Fibroblast of skin of back (primary cell): ENCODE measurements around the gene ZMIZ1.
"Not testable (repeated sequence)": the region's sequence is repeated elsewhere in the genome, so short reads cannot be mapped to it uniquely, and the experiment has no call there.

Experiments used
- DNase-seq: peaks from one replicate; pipeline ENCODE4 v3.0.0-alpha.2; 2013

ZMIZ1 gene

DNA sequence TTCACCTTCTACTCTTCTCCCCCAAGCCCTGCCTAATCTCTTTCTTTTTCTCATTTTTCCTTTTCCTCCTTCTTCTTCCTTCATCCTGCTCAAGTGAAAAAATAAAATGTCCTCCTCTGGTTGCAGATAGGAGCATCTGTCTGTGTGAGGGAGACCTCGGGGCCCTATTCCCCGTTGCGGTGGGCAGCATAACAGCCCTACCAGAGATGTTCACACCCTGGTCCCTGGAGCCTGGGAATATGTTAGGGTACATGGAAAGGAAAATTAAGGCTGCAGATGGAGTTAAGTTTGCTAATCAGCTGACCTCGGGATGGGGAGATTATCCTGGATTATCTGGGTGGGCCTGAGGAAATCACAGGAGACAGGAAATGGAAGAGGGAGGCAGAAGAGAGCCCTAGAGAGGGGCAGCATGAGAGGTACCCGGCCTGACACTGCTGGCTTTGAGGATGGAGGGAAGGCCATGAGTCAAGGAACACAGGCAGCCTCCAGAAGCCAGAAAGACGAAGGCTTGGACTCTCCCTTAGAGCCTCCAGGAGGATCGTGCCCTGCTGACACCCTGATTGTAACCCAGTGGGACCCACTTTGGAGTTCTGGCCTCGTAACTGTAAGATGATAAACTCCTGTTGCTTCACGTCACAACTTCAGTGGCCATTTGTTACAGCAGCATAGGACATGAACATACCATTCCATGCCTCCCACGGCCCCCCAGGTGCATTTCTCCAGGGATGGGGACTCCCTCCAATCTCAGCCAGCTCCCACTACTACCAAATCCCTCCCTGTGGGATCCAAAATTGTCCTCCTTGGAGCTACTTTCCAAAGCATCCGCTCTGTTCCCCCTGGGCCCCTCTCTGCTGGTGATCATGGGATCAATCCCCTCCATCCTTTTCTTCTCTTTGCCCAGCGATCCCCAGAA is 39.0 kb upstream of the ZMIZ1 start:
- DNase-seq, result no peak

DNA sequence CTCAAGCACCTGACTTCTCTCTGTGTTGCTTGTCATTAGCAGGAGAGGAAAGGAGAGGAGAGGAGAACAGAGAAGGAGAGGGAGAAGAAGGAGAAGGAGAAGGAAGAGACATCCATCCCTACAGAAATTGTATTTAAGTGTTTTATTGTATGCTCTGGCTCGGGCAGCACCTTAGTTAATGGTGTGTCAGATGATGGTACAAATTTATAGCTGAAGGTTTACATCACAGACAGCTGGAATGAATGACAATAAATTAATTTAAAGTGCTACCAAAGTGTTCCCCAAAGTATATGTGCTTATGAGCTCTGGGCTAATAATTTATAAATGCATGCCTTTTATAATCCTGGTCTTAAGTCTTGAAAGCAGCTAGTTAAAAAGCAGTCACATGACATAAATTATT is 38.1 kb upstream of the ZMIZ1 start:
- no peak for DNase-seq

DNA sequence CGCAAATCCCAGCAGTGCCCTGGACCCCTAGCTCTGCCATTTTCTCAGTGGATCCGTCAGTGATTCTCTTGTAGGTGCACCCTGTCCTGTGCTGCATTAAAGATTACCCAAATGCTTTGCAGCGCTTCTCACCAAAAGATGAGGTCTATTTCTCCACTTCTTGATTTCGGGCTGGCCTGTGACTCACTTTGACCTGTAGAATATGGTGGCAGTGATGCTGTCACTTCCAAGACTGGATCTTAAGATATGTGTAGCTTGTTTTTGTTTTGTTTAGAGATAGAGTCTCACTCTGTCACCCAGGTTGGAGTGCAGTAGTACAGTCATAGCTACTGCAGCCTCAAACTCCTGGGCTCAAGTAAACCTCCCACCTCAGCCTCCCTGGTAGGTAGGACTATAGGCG is 37.0 kb upstream of the ZMIZ1 start:
- no peak for DNase-seq

DNA sequence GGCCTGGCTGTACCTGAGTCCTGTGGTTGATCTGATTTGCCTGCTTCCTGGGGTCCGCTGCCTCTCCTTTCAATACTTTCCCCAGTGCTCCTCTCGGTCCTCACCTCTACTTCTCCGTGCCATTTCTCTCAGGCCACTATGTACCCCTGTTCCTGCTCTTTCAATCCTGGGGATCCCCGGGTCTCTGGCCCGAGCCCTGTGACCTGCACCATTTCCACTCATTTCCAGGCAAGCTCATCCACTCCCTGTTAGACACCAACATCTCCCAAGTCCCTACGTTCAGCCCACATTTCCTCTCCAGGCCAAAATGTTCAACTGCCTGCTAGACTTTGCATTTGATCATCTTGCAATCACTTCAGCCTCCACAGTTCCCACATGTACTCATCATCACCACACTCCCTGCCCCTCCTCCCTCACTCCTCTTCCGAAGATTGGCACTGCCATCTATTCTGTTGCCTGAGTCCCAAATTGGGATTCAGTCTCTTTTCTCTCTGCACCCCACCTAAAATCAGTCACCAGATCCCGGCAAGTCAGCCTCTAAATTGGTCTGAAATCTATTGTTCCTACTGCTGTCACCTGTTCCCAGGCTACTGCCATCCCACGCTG is 34.4 kb upstream of the ZMIZ1 start:
- no peak for DNase-seq

DNA sequence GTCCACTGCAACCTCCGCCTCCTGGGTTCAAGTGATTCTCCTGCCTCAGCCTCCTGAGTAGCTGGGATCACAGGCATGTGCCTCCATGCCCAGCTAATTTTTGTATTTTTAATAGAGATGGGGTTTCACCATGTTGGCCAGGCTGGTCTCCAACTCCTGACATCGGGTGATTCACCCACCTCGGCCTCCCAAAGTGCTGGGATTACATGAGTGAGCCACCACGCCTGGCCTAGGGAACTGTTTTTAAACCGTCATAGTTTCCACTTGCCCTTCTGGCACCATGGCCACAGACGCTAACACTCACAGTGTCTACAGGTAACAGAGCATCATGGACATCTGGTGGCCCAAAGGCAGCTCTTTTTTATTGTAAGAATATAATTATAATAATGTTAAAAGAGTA is 32.4 kb upstream of the ZMIZ1 start:
- not testable (repeated sequence) for DNase-seq

DNA sequence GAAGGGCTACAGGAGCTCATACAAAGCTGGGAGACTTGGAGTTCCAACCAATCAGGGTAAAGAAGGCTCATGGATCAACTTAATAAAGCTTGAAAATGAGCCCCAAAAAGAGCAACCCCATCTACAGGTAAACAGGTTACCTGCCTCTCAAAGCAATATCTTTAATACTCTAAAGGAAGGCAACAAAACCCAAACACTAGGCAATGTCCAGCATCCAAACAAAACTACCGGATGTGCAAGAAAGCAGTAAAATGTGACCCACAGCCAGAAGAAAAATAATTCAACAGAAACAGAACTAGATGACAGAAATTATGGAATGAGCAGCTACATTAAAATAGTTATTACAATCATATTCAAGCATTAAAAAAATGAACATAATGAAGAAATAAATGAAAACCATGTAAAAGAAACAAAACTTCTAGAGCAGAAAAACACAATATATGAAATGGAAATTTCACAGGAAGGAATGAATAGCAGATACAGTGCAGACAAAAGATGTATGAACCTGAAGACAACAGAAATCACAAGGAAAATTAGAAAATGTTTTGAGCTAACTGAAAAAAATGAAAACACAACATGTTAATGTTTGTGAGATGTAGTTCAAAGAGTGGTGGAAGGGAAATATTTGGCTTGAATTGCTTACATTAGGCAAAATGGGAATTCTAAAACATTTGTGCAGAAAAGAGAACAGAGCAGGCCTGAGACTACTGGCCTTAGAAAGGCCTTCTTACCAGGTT is 30.5 kb upstream of the ZMIZ1 start:
- DNase-seq, result no peak

DNA sequence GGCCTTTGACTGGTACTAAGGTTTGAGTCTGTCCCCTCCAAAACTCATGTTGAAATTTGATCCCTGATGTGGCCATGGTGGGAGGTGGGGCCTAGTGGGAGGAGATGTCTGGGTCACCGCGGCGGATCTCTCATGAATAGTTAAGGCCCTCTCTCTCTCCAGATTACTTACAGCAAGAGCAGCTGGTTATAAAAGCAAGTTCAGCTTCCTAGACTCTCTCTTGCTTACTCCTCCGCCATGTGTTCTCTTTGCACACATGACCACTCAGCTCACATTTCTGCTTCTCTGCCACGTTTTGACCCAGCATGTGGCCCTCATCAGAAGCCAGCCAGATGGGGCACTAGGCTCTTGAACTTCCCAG is 29.9 kb upstream of the ZMIZ1 start:
- DNase-seq, result peak; percentile 30

DNA sequence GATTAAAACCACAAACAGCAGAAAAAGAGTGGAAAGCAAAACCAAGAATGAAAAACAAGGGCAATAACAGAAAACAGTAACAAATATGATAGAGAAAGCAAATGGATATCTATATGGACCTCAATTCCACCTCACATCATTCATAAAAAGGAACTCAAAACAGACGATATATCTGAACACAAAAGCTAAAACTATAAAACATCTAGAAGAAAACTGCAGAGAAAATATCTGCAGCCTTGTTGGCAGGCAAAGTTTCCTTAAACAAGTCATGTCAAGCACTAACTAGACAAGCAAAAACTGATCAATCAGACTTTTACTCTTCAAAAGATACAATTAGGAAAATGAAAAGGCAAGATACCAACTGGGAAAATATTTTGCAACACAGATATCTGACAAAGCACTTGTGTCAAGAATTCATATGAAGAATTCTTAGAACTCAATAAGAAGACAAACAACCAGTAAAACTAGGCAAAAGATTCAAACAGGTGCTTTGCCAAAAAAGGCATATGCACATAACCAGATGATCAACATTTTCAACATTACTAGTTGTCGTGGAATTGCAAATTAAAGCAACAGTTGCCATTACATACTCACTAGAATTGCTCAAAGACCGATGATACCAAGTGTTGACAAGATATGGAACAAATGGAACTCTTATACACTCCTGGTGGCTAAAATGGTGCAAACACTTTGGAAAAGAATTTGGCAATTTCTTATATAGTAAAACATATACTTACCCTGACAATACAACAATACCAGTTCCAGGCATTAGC is 25.9 kb upstream of the ZMIZ1 start:
- DNase-seq, result no peak

DNA sequence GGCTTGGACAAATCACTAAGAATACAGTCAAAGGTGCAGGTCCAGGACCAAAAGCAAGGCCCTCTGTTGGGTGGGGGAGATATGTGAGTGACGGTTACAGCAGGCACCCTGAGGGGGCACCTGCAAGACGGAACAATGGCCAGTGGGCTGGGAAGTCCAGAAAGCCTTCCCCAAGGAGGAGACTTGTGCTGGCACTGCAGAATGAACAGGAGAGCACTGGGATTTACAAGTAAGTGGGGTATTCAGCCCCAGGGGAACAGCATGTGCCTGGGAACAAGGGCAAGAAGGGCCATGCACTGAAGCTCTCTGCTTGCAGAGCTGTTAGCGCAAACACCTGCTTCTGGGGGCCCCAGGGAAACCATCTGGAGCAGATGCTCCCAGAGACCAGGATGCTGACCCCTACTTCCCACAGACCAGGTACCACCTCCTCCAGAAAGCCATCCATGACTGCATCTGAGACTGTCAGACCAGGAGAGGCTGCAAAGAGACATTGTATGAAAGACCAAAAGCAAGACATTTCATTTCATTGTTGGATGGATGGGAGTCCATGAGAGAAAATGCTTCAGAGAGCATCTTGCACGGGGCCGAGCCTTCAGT is 24.6 kb upstream of the ZMIZ1 start:
- DNase-seq, result no peak

DNA sequence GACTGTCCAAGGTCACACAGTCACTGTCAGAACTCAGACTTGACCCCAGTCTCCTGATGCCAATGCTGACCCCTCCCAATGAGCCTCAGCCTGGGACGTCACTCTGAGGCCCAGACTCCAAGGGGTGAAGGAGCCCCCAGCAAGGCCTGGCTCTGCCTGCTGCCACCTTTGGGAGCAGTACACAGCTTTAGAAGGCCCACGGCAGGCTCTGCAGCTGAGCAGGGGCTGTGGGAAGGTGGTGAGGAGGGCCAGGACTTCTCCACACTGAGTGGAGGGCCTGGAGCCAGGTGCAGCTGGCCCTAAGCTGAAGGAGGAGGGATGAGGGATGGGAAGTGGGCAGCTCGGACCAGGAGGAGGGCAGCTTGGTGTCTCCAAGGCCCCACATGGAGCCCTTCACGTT is 23.9 kb upstream of the ZMIZ1 start:
- DNase-seq, result no peak

DNA sequence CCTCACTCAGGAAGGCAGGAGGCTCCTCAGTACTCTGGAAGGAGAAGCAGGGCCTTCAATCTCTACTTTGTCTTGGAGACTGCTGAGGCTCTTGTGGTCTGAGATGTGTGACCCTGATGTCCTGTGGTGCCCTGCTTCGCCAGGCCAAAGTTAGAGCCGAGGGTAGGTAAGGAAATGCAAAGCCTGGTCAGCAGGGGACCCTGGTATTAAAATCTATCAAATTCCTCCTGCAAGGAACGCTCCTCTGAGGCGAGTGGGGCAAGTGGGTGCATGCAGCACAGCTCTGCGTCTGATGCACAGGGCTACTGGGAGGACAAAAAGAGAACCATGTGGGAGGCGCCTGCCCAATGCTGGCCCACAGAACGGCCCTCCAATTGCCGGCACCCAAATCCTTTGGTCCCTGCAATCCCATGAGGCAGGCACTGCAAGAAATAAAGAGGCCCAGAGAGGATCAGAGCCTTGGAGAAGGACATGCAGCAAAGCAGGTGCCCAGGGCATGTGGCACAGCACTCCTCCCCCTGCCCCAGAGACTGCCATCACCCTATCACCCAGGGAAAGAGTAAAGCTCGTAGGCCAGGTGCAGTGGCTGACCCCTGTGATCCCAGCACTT is 23.1 kb upstream of the ZMIZ1 start:
- DNase-seq, result no peak

DNA sequence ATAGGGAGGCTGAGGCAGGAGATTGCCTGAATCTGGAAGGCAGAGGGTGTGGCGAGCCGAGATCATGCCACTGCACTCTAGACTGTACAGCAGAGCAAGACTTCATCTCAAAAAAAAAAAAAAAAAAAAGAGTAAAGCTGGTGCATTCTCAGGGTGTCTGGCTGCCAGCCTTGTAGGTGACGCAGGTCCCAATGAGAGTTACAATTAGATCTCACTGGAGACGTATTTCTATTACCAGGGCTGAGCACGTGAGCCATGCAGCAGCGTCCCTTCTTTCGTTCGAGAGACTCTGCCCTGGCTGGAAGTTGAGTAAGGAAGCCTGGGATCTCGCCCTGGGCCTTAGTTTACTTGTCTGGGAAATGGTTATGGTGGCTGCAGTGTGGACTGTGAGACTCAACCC is 22.4 kb upstream of the ZMIZ1 start:
- DNase-seq, result no peak

DNA sequence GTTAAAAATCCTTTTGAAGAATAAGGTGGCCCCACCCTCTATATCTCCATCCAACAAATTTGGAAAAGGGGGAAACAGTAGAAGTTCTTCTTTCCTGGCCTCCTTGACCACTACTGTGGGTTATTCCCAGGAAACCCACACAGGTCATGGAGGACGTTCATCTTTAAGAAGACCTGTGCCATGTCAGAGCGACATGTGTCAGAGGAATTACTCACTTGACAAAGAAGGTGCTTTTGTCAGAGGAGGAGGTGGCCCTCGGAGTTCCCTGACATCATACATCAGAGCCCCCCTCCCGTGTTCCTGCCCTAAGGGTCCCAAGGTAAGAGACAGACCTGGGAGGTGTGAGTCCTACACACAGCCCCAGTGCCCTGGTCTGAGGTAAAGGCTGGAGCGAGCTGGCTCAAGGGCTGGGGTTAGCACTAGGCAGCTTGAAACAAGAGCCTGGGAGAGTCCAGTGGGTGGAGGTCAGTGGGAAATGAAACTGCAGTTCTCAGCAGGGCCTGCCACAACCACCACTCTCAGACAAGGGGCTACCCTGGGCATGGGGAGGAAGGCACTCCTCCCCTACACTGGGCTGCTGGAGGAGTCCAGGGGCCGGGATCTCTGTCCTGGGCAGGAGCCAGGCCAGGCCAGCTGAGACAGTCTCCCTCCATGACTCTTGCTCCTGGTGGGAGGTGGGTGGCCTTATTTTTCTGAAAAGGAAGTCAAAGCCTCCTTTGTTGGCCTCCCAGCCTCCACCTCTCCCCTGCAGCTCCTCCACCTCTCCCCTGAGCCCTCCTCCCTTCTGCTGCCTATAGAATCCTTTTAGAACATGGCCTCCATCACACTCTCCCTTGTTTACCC is 21.8 kb upstream of the ZMIZ1 start:
- DNase-seq, result no peak

DNA sequence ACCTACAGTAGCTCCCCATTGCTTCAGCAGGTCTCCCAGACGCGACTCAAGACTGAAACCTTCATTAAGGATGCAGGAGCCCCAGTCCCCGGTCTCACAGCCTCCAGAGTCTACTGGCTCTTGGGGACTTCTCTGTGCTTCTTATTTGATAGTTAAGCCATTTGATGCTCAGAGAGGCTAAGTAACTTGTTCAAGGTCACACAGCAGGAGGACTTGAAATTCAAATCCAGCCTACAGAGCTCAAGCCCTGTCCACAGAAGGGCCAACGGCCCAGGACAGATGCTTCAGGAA is 21.2 kb upstream of the ZMIZ1 start:
- no peak for DNase-seq

DNA sequence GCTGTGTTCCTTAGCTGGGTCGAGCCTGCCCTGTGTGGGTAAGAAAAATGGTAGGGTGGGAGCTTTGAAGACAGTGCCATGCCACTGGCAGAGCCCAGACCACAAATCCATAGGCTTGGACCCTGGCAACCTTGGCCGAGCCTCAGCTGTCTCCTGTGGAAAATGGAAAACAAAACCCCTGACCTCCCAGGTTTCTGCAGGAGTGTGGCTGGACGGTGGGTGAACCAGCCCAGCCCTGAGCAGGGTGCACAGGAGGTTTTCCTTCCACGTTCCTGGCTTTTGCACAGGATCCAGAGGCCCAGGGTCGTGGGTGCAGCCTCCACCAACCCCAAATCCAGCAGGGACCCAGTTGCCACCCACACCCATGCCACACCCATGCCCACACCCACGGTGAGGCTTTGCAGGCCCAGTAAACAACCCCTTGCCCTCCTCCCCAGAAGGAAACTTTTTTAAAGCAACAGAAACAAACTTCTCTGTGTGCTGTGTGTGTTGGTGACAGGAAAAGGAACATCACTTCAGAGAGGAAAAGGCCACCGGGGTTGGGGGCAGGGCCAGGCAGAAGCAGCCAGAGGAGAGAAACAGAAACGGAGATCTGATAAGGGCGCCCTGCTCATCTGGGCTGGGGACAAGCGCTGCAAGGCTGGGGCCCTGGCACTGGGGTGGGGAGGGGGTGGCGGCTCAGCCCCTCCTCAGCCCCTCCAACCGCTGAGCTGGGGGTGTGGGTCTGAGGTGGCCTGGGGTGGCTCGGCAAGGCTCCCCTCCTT is 20.7 kb upstream of the ZMIZ1 start:
- no peak for DNase-seq

DNA sequence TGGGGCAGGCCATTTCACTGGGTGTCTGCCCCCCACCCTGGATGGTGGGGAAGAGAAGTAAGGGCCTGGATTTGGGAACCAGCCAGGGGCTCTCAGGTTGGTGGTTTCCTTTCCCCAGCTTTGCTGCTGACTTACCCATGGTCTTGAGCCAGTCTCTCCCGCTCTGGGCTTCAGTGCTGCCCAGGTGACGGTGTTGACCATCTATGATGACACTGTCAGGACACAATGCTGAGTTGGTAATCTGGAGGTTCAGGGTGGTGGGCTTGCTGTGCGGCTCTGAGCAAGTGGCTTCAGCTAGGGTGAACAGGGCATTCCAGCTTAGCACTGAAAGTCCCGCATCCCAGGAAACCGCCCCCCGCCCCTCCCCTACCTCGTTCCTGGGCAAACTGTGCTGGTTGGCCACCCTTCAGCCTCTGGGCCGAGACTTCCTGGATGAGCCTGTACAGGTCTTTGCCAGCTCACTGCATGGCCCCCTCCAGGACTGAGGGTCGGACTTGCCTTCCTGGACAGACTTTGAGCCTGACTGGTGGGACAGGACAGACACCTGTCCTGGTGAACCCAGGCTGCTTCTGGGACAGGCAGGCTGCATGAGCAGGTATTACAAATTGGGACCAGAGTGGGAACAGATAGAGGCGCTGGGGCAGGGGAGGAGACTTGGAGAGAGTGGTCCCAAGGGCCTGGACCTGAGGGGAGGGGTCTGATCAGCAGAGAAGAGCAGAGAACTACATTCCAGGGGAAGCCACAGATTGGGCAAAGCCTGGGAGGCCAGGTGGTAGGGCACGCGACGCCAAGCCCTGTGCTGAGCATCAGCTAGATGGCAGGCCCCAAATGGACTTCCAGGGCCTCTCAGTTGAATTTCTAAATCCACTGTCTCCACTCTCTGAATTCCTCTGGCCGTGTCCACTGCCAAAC is 19.9 kb upstream of the ZMIZ1 start:
- DNase-seq, result no peak

DNA sequence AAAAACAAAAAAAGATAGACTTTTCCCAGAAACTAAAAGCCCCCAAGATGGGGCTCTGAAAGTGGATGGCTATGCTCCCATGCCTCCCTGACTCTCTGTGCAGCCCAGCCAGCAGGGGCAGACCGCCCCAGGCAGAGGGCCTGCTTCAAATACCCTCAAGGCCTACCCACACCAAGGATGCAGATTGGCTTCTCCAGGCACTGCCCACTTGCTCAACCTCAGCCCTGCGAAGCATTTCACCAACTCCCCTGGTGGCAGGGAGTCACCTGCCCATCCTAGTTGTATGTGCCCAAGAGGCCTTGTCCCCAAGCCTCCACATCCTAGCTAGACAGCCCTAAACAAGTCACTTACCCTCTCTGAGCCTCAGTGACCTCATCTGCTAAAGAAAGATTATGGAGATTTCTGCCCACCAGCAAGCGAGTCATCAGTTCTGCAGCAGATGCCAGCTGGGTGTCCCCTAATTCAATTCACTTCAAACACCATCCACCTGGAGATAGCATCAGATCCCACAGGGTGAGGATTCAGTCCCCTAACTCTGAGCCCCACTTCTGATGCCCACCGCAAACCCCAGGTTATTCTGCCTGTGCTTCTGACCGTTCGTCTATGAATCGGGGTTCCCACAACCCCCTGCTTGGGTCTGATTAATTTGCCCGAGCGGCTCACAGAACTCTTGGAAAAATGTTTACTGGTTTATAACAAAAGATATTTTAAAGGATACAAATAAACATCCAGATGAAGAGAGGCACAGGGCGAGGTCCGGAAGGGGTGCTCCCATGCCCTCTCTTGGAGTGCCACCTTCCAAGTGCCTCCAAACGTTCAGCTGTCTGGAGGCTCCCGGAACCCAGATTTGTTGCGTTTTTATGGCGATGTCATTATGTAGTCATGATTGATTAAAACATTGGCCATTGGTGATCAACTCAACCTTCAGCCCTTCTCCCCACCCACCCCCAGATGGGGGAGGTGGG is 18.6 kb upstream of the ZMIZ1 start:
- DNase-seq, result peak; percentile 46

DNA sequence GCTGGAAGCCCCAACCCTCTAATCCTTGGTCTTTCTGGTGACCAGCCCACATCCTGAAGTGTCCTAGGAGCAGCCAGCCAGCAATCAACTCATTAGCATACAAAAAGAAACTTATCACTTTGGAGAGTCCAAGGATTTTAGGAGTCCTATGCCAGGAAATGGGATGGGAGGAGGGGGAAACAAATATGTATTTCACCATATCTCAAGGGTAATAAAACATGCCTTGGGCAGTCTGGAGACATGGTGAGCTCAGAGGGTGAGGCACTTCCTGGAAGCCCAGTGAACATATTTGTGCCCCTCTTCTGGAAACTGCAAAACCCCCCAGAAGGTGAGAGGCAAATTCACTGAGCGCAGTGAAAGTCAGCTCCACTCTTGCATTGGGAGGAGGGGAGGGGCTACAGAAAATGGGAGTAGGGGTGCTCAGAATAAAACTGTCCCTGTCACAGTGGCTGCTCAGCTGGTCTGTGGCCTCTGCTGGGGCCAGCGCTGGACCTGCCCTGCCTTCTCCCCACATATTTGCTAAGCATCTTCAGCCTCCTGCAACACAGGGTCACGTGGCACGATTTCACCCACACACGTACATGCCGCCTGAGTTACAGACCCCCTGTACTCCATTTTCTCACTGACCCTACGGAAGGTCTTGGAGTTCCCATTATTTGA is 17.7 kb upstream of the ZMIZ1 start:
- peak; percentile 64 for DNase-seq
